Endothelial cell (in vitro differentiated cells): ENCODE measurements around the gene TNNI2. TPM values are rescaled to one million over a fixed set of nuclear protein-coding genes. Genes with fewer than 3 reads are reported as not detected.
"Not testable (repeated sequence)": the region's sequence is repeated elsewhere in the genome, so short reads cannot be mapped to it uniquely, and the experiment has no call there.

Source experiments
- DNase-seq: peaks from one replicate; pipeline ENCODE4 v3.0.0; 2021; ENCODE audit warnings: low spot score
- H3K27ac Mint-ChIP-seq: one replicate; pipeline ENCODE4 v1.8.0; 2021; ENCODE audit warnings: mixed read lengths, inconsistent platforms; ENCODE audit not compliant: unreplicated experiment
- H3K27me3 Mint-ChIP-seq: one replicate; pipeline ENCODE4 v1.8.0; 2021; ENCODE audit warnings: mild to moderate bottlenecking, moderate library complexity, mixed read lengths, inconsistent platforms; ENCODE audit not compliant: unreplicated experiment
- H3K36me3 Mint-ChIP-seq: one replicate; pipeline ENCODE4 v1.8.0; 2021; ENCODE audit warnings: mild to moderate bottlenecking, low read depth, mixed read lengths, inconsistent platforms; ENCODE audit not compliant: unreplicated experiment
- H3K4me1 Mint-ChIP-seq: one replicate; pipeline ENCODE4 v1.8.0; 2021; ENCODE audit warnings: mild to moderate bottlenecking, mixed read lengths, inconsistent platforms; ENCODE audit not compliant: unreplicated experiment
- H3K4me3 Mint-ChIP-seq: one replicate; pipeline ENCODE4 v1.8.0; 2021; ENCODE audit warnings: mild to moderate bottlenecking, mixed read lengths, inconsistent platforms; ENCODE audit not compliant: unreplicated experiment
- H3K9me3 Mint-ChIP-seq: one replicate; pipeline ENCODE4 v1.8.0; 2021; ENCODE audit warnings: mixed read lengths, inconsistent platforms; ENCODE audit not compliant: unreplicated experiment
- CTCF ChIP-seq: fragments of 200-600 bp; sonication (generic); IDR thresholded peaks from one replicate; pipeline ENCODE4 v1.5.0; 2021; ENCODE audit warnings: antibody characterized with exemption; ENCODE audit not compliant: unreplicated experiment
- total RNA-seq: library from RNA; stranded (reverse); fragmentation: NEBNext Ultra II Directional; extraction: Animal tissue kit (Norgen Biotek cat#: 25700); gene quantifications from one replicate; pipeline ENCODE4 v1.2.1, GENCODE V29; 2021; ENCODE audit not compliant: unreplicated experiment

Gene TNNI2
- total RNA-seq, 1 donor from 2014 or later: not detected

- Mint-ChIP-seq H3K27ac (no peak overlapping the region), H3K4me3 (no peak overlapping the region), H3K36me3 (no peaks in the 10 kb centered on the region), H3K9me3 (no peaks in the 10 kb centered on the region), H3K4me1 (peaks cover 5% of the 10 kb centered on the region), H3K27me3 (peaks cover 4% of the 10 kb centered on the region)
- no peak for DNase-seq
- no peak for TF ChIP-seq CTCF
Observed at GRCh38 chr11:1797391-1798125, 41.2 kb upstream of the TNNI2 start.

- H3K4me1 Mint-ChIP-seq: peaks cover 5% of the 10 kb centered on the region
- H3K9me3 Mint-ChIP-seq: no peaks in the 10 kb centered on the region
- DNase-seq: no peak
- no peak overlapping the region for H3K4me3 Mint-ChIP-seq
- H3K36me3 Mint-ChIP-seq: no peaks in the 10 kb centered on the region
- no peak for TF ChIP-seq CTCF
- H3K27me3 Mint-ChIP-seq: peaks cover 2% of the 10 kb centered on the region
- no peak overlapping the region for H3K27ac Mint-ChIP-seq
Observed at GRCh38 chr11:1803246-1803645, 35.5 kb upstream of the TNNI2 start.

GRCh38 chr11:1803835-1804519 lies 34.8 kb upstream of the TNNI2 start:
- DNase-seq, H3K9me3 Mint-ChIP-seq, H3K36me3 Mint-ChIP-seq, H3K27me3 Mint-ChIP-seq, H3K4me3 Mint-ChIP-seq, H3K4me1 Mint-ChIP-seq, H3K27ac Mint-ChIP-seq: not testable (repeated sequence)

GRCh38 chr11:1805525-1805924 lies 33.3 kb upstream of the TNNI2 start:
- DNase-seq: no peak
- no peaks in the 10 kb centered on the region for H3K36me3 Mint-ChIP-seq
- no peak overlapping the region for H3K27ac Mint-ChIP-seq
- TF ChIP-seq CTCF: no peak
- no peaks in the 10 kb centered on the region for H3K9me3 Mint-ChIP-seq
- H3K4me3 Mint-ChIP-seq: no peak overlapping the region
- H3K4me1 Mint-ChIP-seq: peaks cover 4% of the 10 kb centered on the region
- H3K27me3 Mint-ChIP-seq: peaks cover 4% of the 10 kb centered on the region

- Mint-ChIP-seq H3K27me3 (peaks cover 4% of the 10 kb centered on the region), H3K27ac (no peak overlapping the region), H3K9me3 (no peaks in the 10 kb centered on the region), H3K4me1 (no peaks in the 10 kb centered on the region), H3K4me3 (no peak overlapping the region), H3K36me3 (no peaks in the 10 kb centered on the region)
- no peak for DNase-seq
- TF ChIP-seq CTCF: no peak
Observed at GRCh38 chr11:1807264-1807995, 31.4 kb upstream of the TNNI2 start.
